Activated T-cell treated with anti-CD3 and anti-CD28 coated beads, Interleukin-2, amount 50 U/mL, for 72 hours (primary cell): ENCODE data around the gene PYROXD2. TPM values are rescaled to one million over a fixed set of nuclear protein-coding genes. Genes with fewer than 3 reads are reported as not detected.

Source experiments
- ATAC-seq, 2 donors: fragments of 150-1000 bp; cut with Tn5 transposase; replicated peaks in 1 of 2; 2 replicates each; pipeline ENCODE4 v1.10.0; 2021; ENCODE audit warnings: moderate library complexity in 2 of 2, mild to moderate bottlenecking in 1 of 2
- DNase-seq, 2 donors: peaks; one replicate each; pipeline ENCODE4 v3.0.0; 2021 to 2022; ENCODE audit warnings: mixed read lengths in 1 of 2
- H3K27ac Mint-ChIP-seq: one replicate; pipeline ENCODE4 v1.8.0; 2022; ENCODE audit warnings: mild to moderate bottlenecking, moderate library complexity, mixed read lengths
- H3K27me3 Mint-ChIP-seq: one replicate; pipeline ENCODE4 v1.8.0; 2022; ENCODE audit warnings: low read depth, mixed read lengths
- H3K36me3 Mint-ChIP-seq, 2 donors: one replicate each; pipeline ENCODE4 v1.8.0; 2022; ENCODE audit warnings: mixed read lengths in 2 of 2, mild to moderate bottlenecking in 1 of 2; ENCODE audit not compliant: insufficient read depth in 2 of 2
- H3K4me1 Mint-ChIP-seq: one replicate; pipeline ENCODE4 v1.8.0; 2022; ENCODE audit warnings: low read depth, mixed read lengths
- H3K4me3 Mint-ChIP-seq, 2 donors: one replicate each; pipeline ENCODE4 v1.8.0; 2022; ENCODE audit warnings: mild to moderate bottlenecking in 2 of 2, mixed read lengths in 2 of 2, moderate library complexity in 2 of 2
- H3K9me3 Mint-ChIP-seq, 2 donors: one replicate each; pipeline ENCODE4 v1.8.0; 2022; ENCODE audit warnings: mixed read lengths in 2 of 2
- total RNA-seq, 2 donors: library from RNA; stranded (reverse); gene quantifications; one replicate each; pipeline ENCODE4 v1.2.3, GENCODE V29; 2022

The PYROXD2 gene
- total RNA-seq, 2 donors from 2014 or later = 6.7 to 10.4 TPM

DNA sequence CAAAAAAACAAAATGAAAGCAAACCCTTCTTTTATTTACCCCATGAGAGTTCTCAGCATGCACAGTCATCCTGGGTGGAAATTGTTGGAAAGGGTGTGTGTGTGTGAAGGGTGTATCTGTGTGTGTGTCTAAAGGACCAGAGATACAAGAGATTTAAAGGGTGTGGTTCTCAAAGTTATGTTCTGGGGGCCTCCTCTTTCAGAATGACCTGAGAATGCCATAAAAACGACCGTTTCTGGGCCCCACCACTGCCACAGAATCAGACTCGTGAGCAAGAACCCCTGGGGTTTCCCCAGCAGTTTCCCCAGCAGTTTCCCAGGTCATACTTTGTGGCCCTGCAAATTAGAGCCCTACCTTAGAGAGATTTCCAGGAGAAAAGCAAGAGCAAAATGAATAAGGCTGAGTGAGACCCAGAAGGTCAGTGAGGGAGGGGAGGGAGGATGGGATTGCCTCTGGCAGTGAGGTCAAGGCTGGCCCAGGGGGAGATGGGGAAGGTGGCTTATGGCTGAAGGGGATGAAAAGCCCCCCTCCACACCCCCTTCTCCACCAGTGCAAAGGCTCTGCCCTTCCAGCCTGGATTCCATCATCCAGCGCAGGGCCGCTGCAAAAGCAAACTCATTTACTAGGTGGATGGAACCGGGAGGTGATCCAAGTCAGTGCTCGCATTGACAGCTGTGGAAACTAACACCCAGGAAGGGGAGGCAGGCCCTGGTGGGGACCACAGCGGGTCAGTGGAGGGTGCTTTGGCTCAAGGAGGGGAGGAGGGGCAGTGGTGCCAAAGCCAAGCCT is 10.2 kb downstream of the PYROXD2 start:
- DNase-seq = peak; percentile 29 to 37
- H3K36me3 Mint-ChIP-seq = peaks cover 0 to 4% of the 10 kb centered on the region in 2 donors
- peak overlapping the region; percentile 69 to 85 for H3K4me3 Mint-ChIP-seq
- no peaks in the 10 kb centered on the region for H3K27me3 Mint-ChIP-seq
- peak overlapping the region; percentile 94 for H3K27ac Mint-ChIP-seq
- H3K4me1 Mint-ChIP-seq = peaks cover 23% of the 10 kb centered on the region
- ATAC-seq = peak; percentile 55 to 57
- no peaks in the 10 kb centered on the region for H3K9me3 Mint-ChIP-seq

DNA sequence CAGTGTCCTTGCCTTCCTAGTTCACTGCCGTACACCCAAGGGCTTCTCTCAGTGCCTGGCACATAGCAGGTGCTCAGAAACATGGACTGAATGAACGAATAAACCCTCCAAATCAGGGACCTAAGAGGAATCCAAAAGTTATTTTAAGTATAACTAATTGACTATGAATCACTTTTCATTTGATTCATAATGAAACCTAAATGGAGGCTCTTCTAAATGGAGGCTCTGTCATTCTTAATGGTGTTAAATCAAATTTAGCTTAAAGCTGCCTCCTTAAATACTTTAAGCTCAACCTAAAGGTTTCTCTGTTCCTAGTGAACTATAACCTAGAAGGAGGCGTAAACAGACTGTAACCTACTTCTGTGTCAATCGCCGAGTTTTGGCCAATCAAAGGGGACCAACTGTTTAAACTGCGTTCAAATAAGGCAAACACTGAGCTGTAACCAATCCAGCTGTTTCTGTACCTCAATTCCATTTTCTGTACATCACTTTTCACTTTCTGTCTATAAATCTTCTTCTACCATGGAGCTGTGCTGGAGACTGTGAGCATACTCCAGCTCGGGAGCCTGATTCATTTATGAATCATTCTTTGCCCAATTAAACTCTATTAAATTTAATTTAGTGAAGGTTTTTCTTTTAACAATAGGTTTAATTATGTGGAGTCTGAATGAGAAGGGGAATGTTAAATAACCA is 11.0 kb downstream of the PYROXD2 start:
- H3K27me3 Mint-ChIP-seq = no peaks in the 10 kb centered on the region
- H3K4me3 Mint-ChIP-seq = peak overlapping the region; percentile 69 to 85
- H3K4me1 Mint-ChIP-seq = peaks cover 23% of the 10 kb centered on the region
- no peaks in the 10 kb centered on the region for H3K9me3 Mint-ChIP-seq
- H3K27ac Mint-ChIP-seq = peak overlapping the region; percentile 94
- DNase-seq (no peak), ATAC-seq (peak in 1 of 2 donors; percentile 16)
- peaks cover 0 to 4% of the 10 kb centered on the region in 2 donors for H3K36me3 Mint-ChIP-seq

DNA sequence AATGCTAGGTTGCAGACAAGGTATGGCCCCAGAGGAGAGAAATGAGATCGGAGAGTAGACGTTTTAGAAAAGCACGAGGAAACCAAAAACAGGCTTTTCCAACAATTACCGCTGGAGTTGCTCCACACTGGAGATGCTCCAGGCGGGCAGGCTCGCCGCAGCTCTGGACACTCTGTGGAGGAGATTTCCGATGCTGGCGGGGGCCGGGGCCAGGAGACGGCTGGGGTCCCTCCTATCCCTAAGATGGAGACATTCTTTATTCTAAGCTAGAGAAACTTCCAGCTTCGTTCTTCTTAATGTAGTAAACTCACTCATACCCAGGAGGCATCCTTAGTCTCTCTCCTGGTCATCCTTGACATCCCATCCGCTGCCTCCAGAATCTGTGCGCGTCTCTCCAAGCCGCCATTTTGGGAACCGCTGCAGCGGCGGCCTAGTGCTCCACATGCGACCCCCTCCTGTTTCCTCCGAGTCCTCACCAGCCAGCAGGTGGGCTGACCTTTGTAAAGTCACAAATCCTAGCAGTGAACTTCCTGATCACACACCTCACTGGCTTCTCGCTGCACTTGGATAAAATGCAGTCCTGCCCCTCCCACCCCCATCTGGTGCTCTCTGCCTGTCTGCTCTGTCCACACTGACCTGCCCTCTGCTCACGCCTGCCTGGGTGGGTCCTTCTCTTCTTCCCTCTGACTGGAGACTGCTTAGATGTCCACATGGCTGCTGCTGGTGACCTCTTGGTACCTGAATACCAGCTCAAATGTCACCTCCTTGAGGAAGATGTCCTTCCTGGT is 11.9 kb downstream of the PYROXD2 start:
- peaks cover 23% of the 10 kb centered on the region for H3K4me1 Mint-ChIP-seq
- H3K27me3 Mint-ChIP-seq = no peaks in the 10 kb centered on the region
- ATAC-seq (no peak), DNase-seq (no peak)
- peak overlapping the region; percentile 3 to 85 for H3K4me3 Mint-ChIP-seq
- H3K27ac Mint-ChIP-seq = peak overlapping the region; percentile 94
- H3K9me3 Mint-ChIP-seq = no peaks in the 10 kb centered on the region
- H3K36me3 Mint-ChIP-seq = peaks cover 0 to 4% of the 10 kb centered on the region in 2 donors

DNA sequence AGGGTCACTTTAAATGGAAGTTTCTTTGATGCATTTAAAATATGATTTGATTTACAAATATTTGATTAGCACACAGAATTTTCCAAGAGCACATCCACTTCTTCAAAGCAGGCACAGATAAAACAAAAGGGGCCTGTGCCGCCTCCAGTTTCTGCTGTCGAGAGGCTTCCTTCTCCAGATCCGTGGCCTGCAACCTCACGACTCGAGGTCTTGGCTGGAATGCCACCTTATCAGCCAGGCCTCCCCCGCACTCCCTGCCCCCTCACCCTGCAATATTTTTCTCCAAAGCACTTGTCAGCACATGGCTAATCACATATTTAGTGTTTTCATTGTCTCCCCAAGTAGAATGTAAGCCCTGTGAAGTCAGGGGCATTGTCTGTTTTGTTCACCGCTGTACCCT is 12.5 kb downstream of the PYROXD2 start:
- DNase-seq (no peak), ATAC-seq (no peak)
- Mint-ChIP-seq H3K4me1 (peaks cover 23% of the 10 kb centered on the region), H3K4me3 (no peak overlapping the region), H3K27me3 (no peaks in the 10 kb centered on the region), H3K9me3 (no peaks in the 10 kb centered on the region), H3K36me3 (peaks cover 0 to 4% of the 10 kb centered on the region in 2 donors), H3K27ac (no peak overlapping the region)

DNA sequence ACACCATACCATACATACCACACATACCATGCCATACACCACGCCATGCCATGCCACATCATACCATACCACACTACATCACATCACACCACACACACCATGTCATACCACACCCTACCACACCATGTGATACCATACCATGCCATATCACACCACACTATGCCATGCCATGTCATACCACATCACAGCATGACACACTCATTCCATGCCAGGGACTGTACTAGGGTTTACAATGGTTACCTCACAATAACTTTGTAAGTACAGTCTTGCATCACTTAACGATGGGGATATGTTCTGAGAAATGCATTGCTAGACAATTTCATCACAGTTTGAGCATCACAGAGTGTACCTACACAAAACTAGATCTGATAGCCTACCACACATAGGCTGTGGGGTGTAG is 14.5 kb downstream of the PYROXD2 start:
- H3K27ac Mint-ChIP-seq = no peak overlapping the region
- H3K27me3 Mint-ChIP-seq = no peaks in the 10 kb centered on the region
- no peak overlapping the region for H3K4me3 Mint-ChIP-seq
- ATAC-seq (peak; percentile 80 to 83), DNase-seq (peak; percentile 34 to 38)
- peaks cover 0 to 4% of the 10 kb centered on the region in 2 donors for H3K36me3 Mint-ChIP-seq
- no peaks in the 10 kb centered on the region for H3K9me3 Mint-ChIP-seq
- peaks cover 23% of the 10 kb centered on the region for H3K4me1 Mint-ChIP-seq

DNA sequence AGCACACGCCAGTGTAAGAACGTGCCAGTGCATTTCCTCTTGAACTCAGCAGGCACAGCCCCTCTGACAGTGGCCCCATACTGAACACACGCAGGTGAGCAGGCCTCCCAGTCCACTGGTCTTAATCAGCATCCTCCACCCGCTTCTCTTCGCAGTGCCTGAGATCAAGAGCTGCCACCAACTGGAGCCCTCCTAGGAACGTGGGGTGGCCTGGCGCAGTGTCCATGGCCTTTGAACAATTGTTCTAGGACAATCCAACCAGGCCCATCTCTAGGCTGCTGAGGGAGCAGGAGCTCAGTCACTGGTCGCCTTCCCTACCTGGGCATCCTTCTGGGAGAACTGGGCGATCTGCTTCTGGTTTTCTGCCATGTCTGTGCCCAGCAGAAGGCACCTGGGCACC is 15.2 kb downstream of the PYROXD2 start:
- ATAC-seq = no peak
- no peaks in the 10 kb centered on the region for H3K9me3 Mint-ChIP-seq
- H3K36me3 Mint-ChIP-seq = peaks cover 0 to 4% of the 10 kb centered on the region in 2 donors

DNA sequence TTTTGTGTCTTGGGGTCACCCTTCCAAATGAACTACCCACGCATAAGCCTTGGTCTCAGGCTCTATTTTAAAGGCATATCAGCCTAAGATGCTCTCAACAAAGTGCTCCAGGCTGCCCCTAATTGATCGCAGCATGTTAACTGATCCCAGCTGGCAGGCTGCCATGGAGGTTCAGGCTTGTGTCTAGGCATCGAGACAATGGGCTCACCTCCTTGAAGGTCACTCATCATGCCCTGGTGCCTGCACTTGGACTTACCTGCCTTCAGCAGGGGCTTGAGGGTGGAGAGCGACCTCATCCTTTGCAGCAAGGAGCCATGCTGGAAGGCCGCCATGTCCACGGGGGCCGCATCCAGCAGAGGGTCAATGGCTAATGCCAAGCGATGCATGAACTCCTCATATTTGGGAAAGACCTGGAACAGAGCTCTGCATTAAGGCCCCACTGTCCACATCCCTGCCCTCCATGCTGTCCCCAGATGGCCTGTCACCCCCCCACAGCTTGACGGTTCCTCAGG is 17.8 kb downstream of the PYROXD2 start:
- Mint-ChIP-seq H3K27ac (no peak overlapping the region), H3K9me3 (no peaks in the 10 kb centered on the region), H3K4me3 (no peak overlapping the region), H3K4me1 (no peaks in the 10 kb centered on the region), H3K27me3 (no peaks in the 10 kb centered on the region), H3K36me3 (no peaks in the 10 kb centered on the region)
- ATAC-seq (no peak), DNase-seq (no peak)

More for the DNA sequence above, 15.2 kb downstream of the PYROXD2 start:
- H3K27ac Mint-ChIP-seq = no peak overlapping the region
- H3K4me1 Mint-ChIP-seq = peaks cover 16% of the 10 kb centered on the region
- DNase-seq = no peak
- no peak overlapping the region for H3K4me3 Mint-ChIP-seq
- no peaks in the 10 kb centered on the region for H3K27me3 Mint-ChIP-seq

DNA sequence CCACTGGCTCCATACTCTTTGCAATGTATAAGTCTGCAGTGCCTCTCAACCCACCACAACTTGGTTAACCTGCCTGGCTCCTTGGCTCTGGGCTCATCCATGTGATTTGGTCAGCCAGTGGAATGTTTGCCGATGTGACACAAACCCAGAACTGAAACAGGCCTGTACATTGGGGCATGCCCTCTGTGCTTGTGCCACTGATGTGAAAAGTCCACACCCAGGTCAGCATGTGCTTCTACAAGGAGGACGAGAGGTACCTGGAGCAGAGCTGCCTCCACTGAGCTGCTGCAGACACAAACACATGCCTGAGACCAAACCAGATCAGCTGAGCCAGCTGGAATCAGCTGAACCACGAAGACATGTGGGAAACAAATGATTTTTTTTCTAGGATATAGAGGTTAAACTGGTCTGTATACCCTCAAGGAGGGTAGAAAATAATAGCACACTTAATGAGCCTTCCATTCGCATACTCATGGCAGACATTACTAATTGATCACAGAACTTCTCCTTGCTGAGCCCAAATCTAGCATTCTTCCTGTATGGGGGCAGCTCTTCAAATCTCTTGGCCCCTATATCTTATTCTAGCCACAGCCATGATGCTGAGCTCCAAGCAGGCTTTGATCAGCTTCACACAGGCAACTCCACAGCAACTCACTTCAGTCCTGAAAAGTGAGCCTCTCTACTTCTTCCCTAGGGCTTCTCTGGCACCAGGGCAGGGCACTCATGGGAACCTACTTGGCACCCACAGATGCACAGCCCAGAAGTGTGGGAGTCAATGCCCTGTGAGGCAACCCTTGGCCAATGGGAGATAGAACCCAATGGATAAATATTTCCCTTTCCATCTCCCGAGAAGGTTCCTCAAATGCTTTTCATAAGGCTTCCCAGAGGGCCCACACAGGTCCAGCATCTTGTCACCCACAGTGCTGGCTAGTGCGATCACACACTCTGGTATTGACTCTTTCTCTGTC is 18.6 kb downstream of the PYROXD2 start:
- H3K27ac Mint-ChIP-seq = no peak overlapping the region
- H3K4me1 Mint-ChIP-seq = peaks cover 3% of the 10 kb centered on the region
- DNase-seq (no peak), ATAC-seq (no peak)
- no peaks in the 10 kb centered on the region for H3K36me3 Mint-ChIP-seq
- no peaks in the 10 kb centered on the region for H3K27me3 Mint-ChIP-seq
- no peaks in the 10 kb centered on the region for H3K9me3 Mint-ChIP-seq
- H3K4me3 Mint-ChIP-seq = no peak overlapping the region

DNA sequence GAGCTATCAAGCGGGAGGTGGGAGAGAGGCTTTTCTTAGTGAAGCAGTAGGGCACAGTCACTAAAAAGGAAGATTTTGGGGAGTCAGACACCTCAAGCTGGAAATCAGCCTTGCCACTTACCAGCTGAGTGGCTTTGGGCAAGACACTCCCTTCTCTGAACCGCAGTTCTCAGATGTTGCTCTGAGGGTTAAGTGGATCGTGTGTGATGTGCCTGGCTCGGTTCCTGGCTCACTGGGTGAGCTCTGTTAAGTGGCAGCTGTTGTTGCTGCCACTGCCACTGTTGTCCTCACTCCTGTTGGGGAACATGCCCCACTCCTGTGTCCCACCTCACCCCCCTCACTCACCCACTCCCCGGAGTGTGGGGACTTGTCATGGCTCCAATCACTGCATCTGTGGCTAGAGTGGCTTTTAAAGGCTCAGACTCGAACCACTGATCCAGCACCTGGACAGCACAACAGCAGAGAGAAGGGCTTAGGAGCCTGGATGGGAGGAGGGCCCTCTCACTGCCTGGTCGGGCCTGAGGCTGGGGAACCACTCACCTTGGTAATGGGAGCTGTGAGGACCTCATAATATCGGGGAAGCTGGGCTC is 20.0 kb downstream of the PYROXD2 start:
- H3K36me3 Mint-ChIP-seq = no peaks in the 10 kb centered on the region
- no peak for DNase-seq
- no peak overlapping the region for H3K27ac Mint-ChIP-seq
- peaks cover 9% of the 10 kb centered on the region for H3K4me1 Mint-ChIP-seq
- no peak overlapping the region for H3K4me3 Mint-ChIP-seq
- no peak for ATAC-seq
- H3K9me3 Mint-ChIP-seq = no peaks in the 10 kb centered on the region
- H3K27me3 Mint-ChIP-seq = no peaks in the 10 kb centered on the region

DNA sequence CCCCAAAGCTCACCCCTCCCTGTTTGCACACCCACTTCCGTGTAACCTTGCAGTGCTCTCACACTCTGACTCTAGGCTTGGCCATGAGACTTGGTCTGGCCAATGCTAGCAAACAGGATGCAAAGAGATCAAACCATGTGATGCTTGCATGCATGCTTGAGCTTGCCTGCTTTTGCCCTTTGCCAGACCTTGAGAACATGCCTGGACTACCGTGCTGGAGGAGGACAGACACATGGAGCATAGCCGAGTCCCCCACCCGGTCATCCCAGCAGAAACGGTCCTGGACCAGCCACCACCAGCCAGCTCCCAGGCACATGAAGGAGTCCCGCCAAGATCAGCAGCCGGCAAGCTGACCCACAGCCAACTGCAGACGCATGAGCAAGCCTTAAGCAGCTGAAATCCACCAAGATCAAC is 23.4 kb downstream of the PYROXD2 start:
- Mint-ChIP-seq H3K9me3 (no peaks in the 10 kb centered on the region), H3K27ac (peak overlapping the region; percentile 30), H3K4me1 (peaks cover 9% of the 10 kb centered on the region), H3K36me3 (no peaks in the 10 kb centered on the region), H3K4me3 (peak overlapping the region in 1 of 2 donors; percentile 24), H3K27me3 (no peaks in the 10 kb centered on the region)
- ATAC-seq (peak in 1 of 2 donors; percentile 72), DNase-seq (no peak)

DNA sequence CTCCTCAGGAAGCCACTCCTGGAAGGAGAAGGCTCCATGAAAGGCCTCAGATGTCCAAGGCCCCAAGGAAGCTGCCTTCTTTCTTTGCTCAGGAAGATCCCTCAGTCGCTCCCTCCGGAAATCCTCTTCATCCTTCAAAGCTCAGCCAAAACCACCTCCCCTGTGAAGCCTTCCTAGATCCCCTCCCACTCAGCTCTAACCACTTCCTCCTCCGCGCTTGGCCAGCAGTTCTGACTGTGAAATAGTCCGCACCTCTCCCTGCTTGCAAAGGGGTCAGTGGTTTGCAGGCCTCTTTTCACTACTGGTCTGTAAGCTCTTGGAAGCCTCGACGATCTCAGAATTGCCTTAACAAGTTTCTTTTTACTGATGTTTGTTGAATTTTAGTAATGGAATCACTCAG is 23.9 kb downstream of the PYROXD2 start:
- Mint-ChIP-seq H3K9me3 (no peaks in the 10 kb centered on the region), H3K36me3 (no peaks in the 10 kb centered on the region), H3K4me3 (peak overlapping the region in 1 of 2 donors; percentile 24), H3K4me1 (peaks cover 9% of the 10 kb centered on the region), H3K27me3 (no peaks in the 10 kb centered on the region), H3K27ac (peak overlapping the region; percentile 30)
- peak in 1 of 2 donors; percentile 23 for DNase-seq
- ATAC-seq = peak in 1 of 2 donors; percentile 76

DNA sequence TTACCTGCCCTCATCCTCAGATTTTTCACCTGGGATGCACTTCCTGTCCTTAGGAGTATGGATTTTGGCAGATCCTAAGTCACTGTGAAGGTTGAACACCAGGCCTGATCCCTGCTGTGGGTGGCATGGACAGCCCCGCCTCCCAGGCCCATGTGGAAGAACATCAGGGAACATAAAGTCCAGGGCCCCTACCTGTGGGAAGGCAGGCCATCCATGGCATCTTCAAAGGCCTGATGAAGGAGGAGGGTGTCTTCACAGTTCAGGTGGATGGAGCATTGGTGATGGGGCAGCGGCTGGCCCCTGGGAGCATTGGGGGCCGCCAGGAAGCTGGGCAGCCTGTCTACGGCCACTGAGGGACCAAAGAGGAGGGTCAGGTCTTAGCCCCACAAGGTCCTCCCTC is 24.6 kb downstream of the PYROXD2 start:
- H3K4me3 Mint-ChIP-seq = no peak overlapping the region
- no peak for ATAC-seq
- no peak overlapping the region for H3K27ac Mint-ChIP-seq

More for the DNA sequence above, 24.6 kb downstream of the PYROXD2 start:
- DNase-seq = no peak
- Mint-ChIP-seq H3K36me3 (no peaks in the 10 kb centered on the region), H3K27me3 (no peaks in the 10 kb centered on the region), H3K4me1 (peaks cover 9% of the 10 kb centered on the region), H3K9me3 (no peaks in the 10 kb centered on the region)
